Measurements from ENCODE around the gene DNAAF1.
A peak's percentile ranks its signal among the peaks of the same experiment; 100 is the strongest.

The DNAAF1 gene

DNA sequence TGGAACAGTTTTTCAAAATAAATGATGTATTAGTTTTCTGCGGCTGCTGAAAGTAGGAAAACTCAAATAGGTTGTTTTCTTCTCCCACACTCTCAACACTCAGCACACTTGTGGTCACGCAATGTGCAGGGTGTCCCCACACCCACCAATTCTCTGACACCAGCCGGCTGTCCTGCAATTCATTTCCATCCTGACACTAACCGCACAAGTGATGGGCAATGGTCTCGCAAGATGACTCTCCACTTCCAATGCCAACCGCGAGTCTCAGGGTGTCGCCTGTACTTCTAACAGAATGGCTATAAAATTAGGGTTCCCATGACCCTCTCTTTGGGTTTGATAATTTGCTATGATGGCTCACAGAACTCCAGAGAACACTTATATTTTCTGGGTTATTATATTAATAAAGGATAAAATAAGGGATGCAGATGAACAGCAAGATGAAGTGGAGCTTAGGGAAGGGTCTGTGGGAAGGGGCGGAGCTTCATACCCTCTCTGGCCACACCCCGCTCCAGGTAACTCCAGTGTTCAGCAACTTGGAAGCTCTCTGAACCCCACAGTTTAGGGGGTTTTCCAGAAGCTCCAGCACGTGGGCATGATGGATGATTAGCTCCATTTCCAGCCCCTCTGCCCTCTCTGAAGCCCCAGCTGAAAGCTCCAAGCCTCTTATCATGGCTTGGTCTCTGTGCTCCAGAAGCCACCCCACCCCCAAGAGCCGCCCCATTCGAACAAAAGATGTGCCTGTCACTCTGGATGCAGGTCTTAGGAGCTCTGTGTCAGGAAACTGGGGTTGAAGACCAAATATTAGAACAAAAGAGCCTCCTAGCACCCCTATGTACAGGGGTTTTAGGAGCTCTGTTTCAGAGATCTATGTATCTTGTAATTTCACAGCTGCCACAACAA is 21.9 kb downstream of the DNAAF1 start:
- Histone ChIP-seq H3K36me3 (no peaks in the 10 kb centered on the region), H3K27ac (no peak overlapping the region), H3K4me3 (no peak overlapping the region), H3K4me2 (no peak overlapping the region), H3K9me3 (replicated peaks in 1 of 11) (no peaks in the 10 kb centered on the region), H3K4me1 (peaks cover 0 to 16% (median 0%) of the 10 kb centered on the region in 10 experiments; a peak in 8 of 20 replicates), H3K9ac (no peak overlapping the region), H4K20me1 (no peaks in the 10 kb centered on the region), H3K27me3 (no peaks in the 10 kb centered on the region)
- no peak for TF ChIP-seq Cebpa-rat (IDR thresholded peaks at IDR 0.05)

DNA sequence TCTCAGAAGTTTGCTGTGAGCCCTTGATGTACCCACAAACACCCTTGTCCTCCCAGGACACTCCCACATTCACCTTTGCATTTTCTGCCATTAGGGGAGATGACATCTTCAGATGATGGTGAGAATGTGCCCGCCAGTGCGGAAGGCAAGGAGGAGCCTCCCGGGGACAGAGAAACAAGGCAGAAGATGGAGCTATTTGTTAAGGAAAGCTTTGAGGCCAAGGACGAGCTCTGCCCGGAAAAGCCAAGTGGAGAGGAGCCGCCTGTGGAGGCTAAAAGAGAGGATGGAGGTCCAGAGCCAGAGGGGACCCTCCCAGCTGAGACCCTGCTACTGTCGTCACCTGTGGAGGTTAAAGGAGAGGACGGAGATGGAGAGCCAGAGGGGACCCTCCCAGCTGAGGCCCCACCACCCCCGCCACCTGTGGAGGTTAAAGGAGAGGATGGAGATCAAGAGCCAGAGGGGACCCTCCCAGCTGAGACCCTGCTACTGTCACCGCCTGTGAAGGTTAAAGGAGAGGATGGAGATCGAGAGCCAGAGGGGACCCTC is 24.7 kb downstream of the DNAAF1 start:
- H3K4me3 ChIP-seq = no peak overlapping the region
- H3K27me3 ChIP-seq = no peaks in the 10 kb centered on the region
- no peaks in the 10 kb centered on the region for H3K9me3 ChIP-seq (replicated peaks in 1 of 11)
- H3K4me1 ChIP-seq = peaks cover 0 to 15% (median under 1%) of the 10 kb centered on the region in 10 experiments; a peak in 8 of 20 replicates
- no peak overlapping the region for H3K27ac ChIP-seq
- H4K20me1 ChIP-seq = no peaks in the 10 kb centered on the region
- no peaks in the 10 kb centered on the region for H3K36me3 ChIP-seq
- H3K4me2 ChIP-seq = no peak overlapping the region
- no peak overlapping the region for H3K9ac ChIP-seq
- no peak for TF ChIP-seq Cebpa-rat (IDR thresholded peaks at IDR 0.05)

DNA sequence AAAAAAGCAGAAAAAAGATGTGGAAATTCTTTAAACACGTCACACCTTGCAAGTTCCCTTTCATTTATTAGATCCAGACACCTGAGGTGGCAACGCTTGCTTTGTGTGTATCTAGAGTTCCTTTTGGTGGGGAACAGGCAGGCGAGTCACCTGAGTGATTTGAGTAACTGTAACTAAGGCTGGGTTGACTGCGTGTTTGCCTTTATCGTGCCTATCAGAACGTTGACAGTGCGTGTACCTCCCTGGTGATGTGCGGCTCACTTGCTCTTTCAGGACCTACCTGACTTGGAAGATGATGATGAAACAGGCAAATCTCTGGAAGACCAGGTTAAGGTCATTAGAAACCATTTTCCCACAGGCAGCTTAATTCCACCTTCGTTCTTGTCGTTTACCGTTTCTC is 29.3 kb downstream of the DNAAF1 start:
- no peak for TF ChIP-seq Cebpa-rat (IDR thresholded peaks at IDR 0.05)
- Histone ChIP-seq H3K9ac (no peak overlapping the region), H3K36me3 (peaks cover 19 to 30% (median 21%) of the 10 kb centered on the region in 11 experiments), H3K4me3 (no peak overlapping the region), H4K20me1 (peaks cover 0 to 37% (median 28%) of the 10 kb centered on the region in 11 experiments; a peak in 15 of 22 replicates), H3K27me3 (no peaks in the 10 kb centered on the region), H3K9me3 (replicated peaks in 1 of 11) (no peaks in the 10 kb centered on the region), H3K4me1 (peaks cover 9 to 20% (median 14%) of the 10 kb centered on the region in 10 experiments), H3K27ac (no peak overlapping the region), H3K4me2 (no peak overlapping the region)

DNA sequence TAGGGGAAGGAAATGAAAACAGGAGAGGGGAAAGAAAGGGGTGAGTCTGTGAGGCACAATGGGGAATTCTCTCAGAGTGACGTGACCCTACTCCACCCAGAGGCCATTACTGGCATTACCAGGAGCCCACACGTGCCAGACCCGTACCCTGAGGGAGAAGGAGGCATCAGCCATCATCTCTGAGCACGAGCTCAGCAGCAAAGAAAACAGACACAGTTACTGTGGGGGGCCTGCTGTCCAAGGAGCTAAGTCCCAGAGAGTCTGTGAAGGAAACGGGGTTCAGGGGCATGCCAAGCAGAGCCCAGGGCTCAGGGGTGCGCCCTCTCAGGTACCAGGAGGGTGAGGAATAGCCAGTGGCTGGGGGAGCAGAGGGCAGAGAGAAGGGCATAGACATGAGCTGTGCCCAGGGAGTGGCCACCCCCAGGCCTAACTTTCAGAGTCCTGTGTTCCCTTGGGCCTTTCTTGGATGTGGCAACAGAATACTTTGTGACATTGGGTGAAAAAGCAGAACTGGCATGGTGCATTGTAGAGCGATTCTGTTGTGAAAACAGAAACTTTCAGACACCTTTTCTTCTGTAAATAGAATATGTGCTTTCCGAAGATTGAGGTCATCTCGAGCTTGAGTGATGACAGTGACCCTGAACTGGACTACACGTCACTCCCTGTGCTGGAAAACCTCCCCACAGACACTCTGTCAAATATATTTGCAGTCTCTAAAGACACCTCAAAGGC is 30.4 kb downstream of the DNAAF1 start:
- Histone ChIP-seq H3K4me3 (no peak overlapping the region), H3K9ac (peak overlapping the region in 10 of 11 experiments; percentile 14 to 61 (median 52); a peak in 18 of 22 replicates), H3K4me1 (peaks cover 9 to 20% (median 14%) of the 10 kb centered on the region in 10 experiments), H3K9me3 (replicated peaks in 1 of 11) (no peaks in the 10 kb centered on the region), H3K36me3 (peaks cover 30 to 41% (median 33%) of the 10 kb centered on the region in 11 experiments), H4K20me1 (peaks cover 0 to 47% (median 32%) of the 10 kb centered on the region in 11 experiments; a peak in 15 of 22 replicates), H3K27ac (peak overlapping the region in 10 of 11 experiments; percentile 44 to 65 (median 55); a peak in 19 of 22 replicates), H3K27me3 (no peaks in the 10 kb centered on the region), H3K4me2 (peak overlapping the region; percentile 47 to 83 (median 67))
- TF ChIP-seq Cebpa-rat (IDR thresholded peaks at IDR 0.05) = no peak

DNA sequence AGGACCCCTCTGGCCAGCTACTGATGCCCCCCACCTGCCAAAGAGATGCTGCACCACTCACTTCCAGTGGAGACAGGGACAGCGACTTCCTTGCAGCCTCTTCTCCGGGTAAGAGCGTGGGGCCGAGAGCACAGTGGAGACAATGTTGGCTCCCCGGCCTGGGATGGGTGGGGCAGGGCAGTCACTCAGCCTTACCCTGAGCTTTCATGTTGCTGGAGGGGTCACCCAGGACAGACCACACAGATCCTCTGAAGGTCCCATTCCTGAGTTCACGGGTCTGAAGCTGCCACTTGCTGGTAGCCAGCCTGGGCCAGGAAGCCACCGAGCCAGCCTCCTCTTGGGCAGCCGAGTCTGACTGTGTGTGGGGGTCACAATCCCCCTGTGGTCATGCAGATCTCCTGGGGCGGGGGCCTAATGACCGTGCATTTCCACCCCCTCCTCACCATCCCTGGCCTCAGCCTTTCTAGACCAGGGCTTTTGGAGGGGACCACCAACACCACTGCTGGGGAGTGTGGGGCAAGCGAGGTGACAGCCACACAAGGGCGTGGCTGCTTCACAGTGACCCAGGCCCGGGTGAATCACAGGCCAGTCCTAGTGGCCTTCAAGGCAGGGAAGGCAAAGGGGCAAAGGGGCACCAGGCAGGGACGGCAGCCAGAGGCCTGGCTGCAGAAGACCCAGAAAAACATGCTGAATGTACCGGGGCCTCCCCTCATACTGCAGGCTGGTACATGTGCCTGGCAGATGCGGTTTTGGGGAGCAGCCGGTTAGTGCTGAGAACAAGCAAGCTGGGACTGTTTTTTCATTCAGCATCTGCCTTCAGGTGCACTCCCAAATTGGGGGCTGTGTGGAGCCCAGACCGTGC is 31.3 kb downstream of the DNAAF1 start:
- Histone ChIP-seq H3K36me3 (peaks cover 39 to 50% (median 42%) of the 10 kb centered on the region in 11 experiments), H3K27ac (peak overlapping the region in 10 of 11 experiments; percentile 15 to 65 (median 55); a peak in 15 of 22 replicates), H3K9me3 (replicated peaks in 1 of 11) (no peaks in the 10 kb centered on the region), H3K4me3 (no peak overlapping the region), H3K27me3 (no peaks in the 10 kb centered on the region), H3K4me1 (peaks cover 9 to 20% (median 14%) of the 10 kb centered on the region in 10 experiments), H3K9ac (peak overlapping the region in 10 of 11 experiments; percentile 14 to 61 (median 50); a peak in 11 of 22 replicates), H3K4me2 (peak overlapping the region in 10 of 11 experiments; percentile 47 to 83 (median 68); a peak in 12 of 22 replicates), H4K20me1 (peaks cover 0 to 56% (median 38%) of the 10 kb centered on the region in 11 experiments; a peak in 16 of 22 replicates)
- TF ChIP-seq Cebpa-rat (IDR thresholded peaks at IDR 0.05) = no peak

DNA sequence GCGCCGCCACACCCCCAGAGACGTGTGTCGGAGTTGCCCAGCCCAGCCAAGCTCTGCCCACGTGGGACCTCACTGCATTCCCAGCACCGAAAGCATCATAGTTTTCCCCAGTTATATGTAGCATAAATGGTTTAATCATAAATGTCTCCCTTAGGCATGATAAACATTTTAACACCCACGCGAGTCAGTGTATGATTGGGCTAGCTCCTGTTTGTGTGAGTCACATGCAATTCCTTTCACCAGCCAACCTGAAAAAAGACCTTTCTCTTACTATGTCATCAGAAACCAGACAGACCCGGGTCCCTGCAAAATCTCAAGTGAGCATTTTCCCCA is 32.6 kb downstream of the DNAAF1 start:
- Histone ChIP-seq H3K27ac (no peak overlapping the region), H3K4me1 (peaks cover 9 to 20% (median 14%) of the 10 kb centered on the region in 10 experiments), H3K36me3 (peaks cover 52 to 63% (median 55%) of the 10 kb centered on the region in 11 experiments), H3K9ac (peak overlapping the region in 3 of 11 experiments; percentile 9 to 38 (median 34); a peak in 1 of 22 replicates), H4K20me1 (peaks cover 0 to 69% (median 49%) of the 10 kb centered on the region in 11 experiments; a peak in 17 of 22 replicates), H3K4me3 (no peak overlapping the region), H3K9me3 (replicated peaks in 1 of 11) (no peaks in the 10 kb centered on the region), H3K27me3 (no peaks in the 10 kb centered on the region), H3K4me2 (no peak overlapping the region)
- no peak for TF ChIP-seq Cebpa-rat (IDR thresholded peaks at IDR 0.05)

DNA sequence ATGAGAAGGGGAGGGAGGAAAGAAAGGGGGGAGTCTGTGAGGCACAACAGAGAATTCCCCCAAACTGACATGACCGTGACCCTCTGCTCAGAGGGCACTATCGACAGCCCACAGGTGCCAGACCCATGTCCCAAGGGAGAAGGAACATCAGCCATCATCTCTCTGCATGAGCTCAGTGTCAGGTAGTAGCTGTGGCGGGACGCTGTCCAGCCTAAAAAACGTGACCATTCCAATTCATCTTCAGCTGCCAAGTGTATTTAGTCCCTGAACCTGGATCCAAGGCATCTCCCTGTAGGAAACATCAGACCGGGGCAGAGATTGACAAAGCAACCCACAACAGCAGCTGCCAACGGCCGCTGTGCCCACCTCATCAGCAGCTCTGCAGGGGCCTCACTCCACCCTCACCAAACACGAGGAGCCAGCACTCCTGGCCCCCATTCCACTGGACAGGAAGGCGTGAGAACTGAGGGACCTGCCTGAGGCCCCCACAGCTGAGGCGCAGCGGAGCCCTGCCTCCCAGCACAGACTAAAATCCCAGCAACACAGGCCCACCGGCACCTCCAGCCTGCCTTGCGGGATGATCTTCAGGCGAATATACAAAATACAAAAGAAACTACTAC is 33.1 kb downstream of the DNAAF1 start:
- Histone ChIP-seq H3K27me3 (no peaks in the 10 kb centered on the region), H3K4me1 (peaks cover 9 to 20% (median 14%) of the 10 kb centered on the region in 10 experiments), H3K4me3 (no peak overlapping the region), H3K27ac (no peak overlapping the region), H3K36me3 (peaks cover 57 to 68% (median 60%) of the 10 kb centered on the region in 11 experiments), H3K9ac (peak overlapping the region in 3 of 11 experiments; percentile 7 to 38 (median 9); a peak in 2 of 22 replicates), H4K20me1 (peaks cover 0 to 74% (median 53%) of the 10 kb centered on the region in 11 experiments; a peak in 17 of 22 replicates), H3K4me2 (no peak overlapping the region), H3K9me3 (replicated peaks in 1 of 11) (no peaks in the 10 kb centered on the region)
- TF ChIP-seq Cebpa-rat (IDR thresholded peaks at IDR 0.05) = no peak
